HG02798 (cell line): Measurements from ENCODE around the gene DDX51.
"Not testable (repeated sequence)": the region's sequence is repeated elsewhere in the genome, so short reads cannot be mapped to it uniquely, and the experiment has no call there.

Experiments
- ATAC-seq: cut with Tn5 transposase; IDR thresholded peaks from one replicate; pipeline ENCODE4 v1.9.1; 2021; ENCODE audit warnings: mild to moderate bottlenecking; ENCODE audit not compliant: unreplicated experiment, poor library complexity

DDX51 gene

GRCh38 chr12:132156573-132157325 lies 12.6 kb upstream of the DDX51 start:
- no peak for ATAC-seq

- ATAC-seq = no peak
Observed at GRCh38 chr12:132155771-132156572, 11.9 kb upstream of the DDX51 start.

DNA sequence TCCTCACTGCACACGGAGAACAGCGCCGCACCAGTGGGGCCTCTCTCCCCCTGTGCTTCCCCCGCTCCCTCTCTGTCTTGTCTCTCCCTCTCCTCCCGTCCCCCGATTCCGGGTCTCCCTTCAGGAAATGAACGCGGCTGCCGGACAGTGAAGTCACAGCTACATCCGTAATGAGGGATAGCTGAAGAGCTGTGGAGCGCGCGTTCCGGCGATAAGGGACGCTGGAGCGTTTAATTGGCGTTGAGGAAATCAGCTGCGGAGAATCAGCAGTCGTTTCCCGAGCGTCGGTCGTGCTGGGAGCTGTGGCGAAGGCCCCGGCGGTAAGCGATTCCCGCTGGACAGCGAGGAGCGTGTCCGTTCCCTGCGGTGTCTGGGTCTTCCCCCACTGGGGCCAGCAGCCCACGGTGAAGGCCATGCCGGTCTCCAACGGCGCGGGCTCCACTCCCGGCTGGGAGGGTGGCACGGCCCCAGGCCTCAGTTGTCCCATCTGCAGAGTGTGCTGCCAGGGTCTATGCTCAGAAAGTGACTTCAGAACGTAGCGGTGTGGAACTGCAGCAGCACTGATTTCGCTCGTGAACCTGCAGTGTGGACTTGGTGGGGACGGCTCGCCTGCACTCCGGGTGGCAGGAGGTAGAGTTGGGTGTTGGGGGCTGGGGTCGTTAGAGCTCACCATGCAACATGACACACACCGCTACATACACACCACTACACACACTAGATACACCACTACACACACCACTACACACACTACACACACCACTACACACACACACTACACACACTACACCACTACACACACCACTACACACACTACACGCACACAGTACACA lies 11.0 kb upstream of the DDX51 start:
- no peak for ATAC-seq

GRCh38 chr12:132154341-132154761 lies 10.2 kb upstream of the DDX51 start:
- ATAC-seq = peak; percentile 19

- ATAC-seq = peak; percentile 69
Observed at GRCh38 chr12:132153501-132154340, 9.6 kb upstream of the DDX51 start.

GRCh38 chr12:132152953-132153352 lies 8.8 kb upstream of the DDX51 start:
- ATAC-seq = no peak

GRCh38 chr12:132152411-132152821 lies 8.3 kb upstream of the DDX51 start:
- no peak for ATAC-seq

- ATAC-seq = no peak
Observed at GRCh38 chr12:132151766-132152410, 7.8 kb upstream of the DDX51 start.

DNA sequence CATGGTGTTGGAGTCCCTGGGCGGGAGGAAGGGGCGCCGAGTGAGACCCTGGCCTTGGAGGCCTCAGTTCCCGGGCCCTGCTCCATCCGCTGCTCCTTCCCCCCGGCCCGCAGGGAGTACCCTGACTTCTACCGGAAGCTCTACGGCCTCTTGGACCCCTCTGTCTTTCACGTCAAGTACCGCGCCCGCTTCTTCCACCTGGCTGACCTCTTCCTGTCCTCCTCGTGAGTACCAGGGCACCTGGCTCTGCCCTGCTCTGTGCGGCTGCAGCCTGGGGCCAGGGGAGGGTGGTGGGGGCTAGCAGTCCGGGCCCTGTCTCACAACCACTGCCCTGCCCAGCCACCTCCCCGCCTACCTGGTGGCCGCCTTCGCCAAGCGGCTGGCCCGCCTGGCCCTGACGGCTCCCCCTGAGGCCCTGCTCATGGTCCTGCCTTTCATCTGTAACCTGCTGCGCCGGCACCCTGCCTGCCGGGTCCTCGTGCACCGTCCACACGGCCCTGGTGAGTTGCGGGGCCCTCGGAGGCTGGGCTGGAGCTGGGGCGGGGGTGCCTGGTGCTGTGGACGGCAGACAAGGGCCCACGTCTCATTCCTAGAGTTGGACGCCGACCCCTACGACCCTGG lies 7.1 kb upstream of the DDX51 start:
- ATAC-seq = no peak

GRCh38 chr12:132150780-132151144 lies 6.6 kb upstream of the DDX51 start:
- no peak for ATAC-seq

DNA sequence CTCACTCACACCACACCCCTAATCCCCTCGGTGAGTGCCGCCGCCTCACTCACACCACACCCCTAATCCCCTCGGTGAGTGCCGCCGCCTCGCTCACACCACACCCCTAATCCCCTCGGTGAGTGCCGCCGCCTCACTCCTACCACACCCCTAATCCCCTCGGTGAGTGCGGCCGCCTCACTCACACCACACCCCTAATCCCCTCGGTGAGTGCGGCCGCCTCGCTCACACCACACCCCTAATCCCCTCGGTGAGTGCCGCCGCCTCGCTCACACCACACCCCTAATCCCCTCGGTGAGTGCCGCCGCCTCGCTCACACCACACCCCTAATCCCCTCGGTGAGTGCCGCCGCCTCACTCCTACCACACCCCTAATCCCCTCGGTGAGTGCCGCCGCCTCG lies 5.4 kb upstream of the DDX51 start:
- ATAC-seq = not testable (repeated sequence)

GRCh38 chr12:132148368-132149045 lies 4.4 kb upstream of the DDX51 start:
- no peak for ATAC-seq

DNA sequence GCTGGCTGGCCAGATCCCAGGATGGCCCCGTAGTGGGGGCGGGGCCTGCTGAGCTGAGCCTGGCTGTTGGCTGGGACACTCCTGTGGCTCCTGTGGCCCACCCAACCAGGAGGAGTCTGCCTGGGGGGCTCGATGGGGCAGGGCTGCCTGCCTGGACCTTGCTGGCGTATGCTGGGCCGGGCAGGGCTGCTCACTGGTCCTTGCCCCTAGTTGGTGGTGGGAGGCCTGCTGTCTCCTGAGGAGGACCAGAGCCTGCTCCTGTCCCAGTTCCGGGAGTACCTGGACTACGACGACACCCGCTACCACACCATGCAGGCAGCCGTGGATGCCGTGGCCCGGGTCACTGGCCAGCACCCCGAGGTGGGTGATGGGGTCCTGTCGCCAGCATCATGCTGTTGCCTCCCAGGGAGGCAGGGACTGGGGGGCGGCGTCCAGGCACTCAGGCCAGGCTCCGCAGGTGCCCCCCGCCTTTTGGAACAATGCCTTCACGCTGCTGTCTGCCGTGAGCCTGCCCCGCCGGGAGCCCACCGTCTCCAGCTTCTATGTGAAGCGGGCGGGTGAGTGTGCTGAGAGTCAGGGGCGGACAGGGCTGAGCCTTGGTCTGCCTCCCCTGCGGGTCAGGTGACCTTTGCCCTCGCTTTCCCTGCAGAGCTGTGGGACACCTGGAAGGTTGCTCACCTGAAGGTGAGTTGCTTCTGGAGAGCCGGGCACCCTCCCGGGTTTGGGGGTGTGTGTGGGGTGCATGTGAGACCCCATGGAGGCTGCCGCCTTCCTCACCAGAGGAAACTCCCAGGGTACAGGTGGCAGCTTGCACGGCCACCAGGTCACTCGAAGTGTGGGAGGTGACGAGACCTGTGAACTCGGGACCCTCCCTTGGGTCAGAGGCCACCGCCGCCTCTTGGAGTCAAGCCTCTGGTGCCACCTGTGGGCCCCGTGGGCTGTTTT lies 3.6 kb upstream of the DDX51 start:
- no peak for ATAC-seq

DNA sequence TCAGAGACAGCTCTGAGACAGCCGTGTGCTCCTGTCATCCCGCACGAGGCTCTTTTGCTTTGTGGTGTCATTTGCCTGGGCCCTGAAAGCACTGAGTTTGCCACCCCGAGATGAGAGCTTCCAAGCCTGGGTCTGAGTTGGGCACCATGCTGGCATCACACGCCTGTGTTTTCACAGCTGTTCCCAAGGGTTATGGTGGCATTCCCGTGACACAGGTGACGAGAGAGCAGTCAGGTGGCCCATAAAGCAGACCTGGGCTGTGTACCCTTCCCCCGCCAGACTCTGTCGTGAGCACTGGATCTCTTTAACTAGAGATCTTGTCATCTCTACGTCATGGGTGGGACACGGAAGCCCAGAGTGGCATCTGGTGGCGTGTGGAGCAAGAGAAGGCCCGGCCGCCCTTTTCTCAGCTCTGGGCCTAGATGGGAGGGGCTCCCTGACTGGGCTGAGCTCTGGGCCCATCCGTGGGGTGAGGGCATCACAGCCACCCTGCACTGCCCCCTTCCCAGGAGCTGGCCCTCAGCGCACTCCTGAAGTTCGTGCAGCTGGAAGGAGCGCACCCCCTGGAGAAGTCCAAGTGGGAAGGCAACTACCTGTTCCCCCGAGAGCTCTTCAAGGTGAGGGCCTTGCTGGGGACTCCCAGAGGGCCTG lies 2.8 kb upstream of the DDX51 start:
- ATAC-seq = no peak

- no peak for ATAC-seq
Observed at GRCh38 chr12:132146098-132146497, 2.0 kb upstream of the DDX51 start.

DNA sequence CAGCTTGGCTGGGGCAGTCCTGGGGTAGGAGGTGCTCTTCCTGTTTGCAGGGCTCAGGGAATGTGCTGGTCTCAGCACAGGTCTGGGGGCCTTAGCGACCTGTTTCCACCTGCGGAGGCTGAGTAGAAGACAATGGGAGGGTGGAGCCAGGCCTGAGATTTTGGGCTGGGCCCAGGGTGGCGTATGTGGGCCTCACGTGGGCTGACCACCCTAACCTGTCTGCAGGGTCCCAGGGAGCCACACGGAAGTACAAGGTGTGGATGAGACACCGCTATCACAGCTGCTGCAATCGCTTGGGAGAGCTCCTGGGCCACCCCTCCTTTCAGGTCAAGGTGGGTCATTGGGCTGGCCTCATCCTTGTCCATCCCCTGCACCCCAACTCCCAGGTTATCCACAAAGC lies 1.2 kb upstream of the DDX51 start:
- no peak for ATAC-seq

GRCh38 chr12:132144810-132145168 lies 670 bp upstream of the DDX51 start:
- no peak for ATAC-seq
